OCI-LY1 (cell line): ENCODE results near the gene UFSP2.

Experiments
- H2AFZ ChIP-seq: fragments of 200-600 bp; sonication (generic), shearing (Covaris generic); 2 replicates; pipeline ENCODE4 v1.6.0; 2014; ENCODE audit warnings: antibody characterized with exemption, mild to moderate bottlenecking, low read length
- H3F3A ChIP-seq: fragments of 200-600 bp; sonication (generic), shearing (Covaris generic); 2 replicates; pipeline ENCODE4 v1.6.0; 2014; ENCODE audit warnings: mild to moderate bottlenecking, antibody characterized with exemption, low read length, moderate library complexity; ENCODE audit not compliant: insufficient read depth
- H3K27ac ChIP-seq: fragments of 200-600 bp; sonication (generic); 2 replicates; pipeline ENCODE4 v1.5.1; 2014; ENCODE audit warnings: low read length, mixed run types, mild to moderate bottlenecking, low read depth; ENCODE audit not compliant: poor library complexity, severe bottlenecking
- H3K27me3 ChIP-seq: fragments of 200-600 bp; sonication (generic); 2 replicates; pipeline ENCODE4 v1.6.0; 2014; ENCODE audit warnings: antibody characterized with exemption, mild to moderate bottlenecking, low read length, moderate library complexity; ENCODE audit not compliant: insufficient read depth
- H3K36me3 ChIP-seq: fragments of 200-600 bp; sonication (generic); 2 replicates; pipeline ENCODE4 v1.6.1; 2014; ENCODE audit warnings: mild to moderate bottlenecking, antibody characterized with exemption, low read length, moderate library complexity, mixed read lengths; ENCODE audit not compliant: insufficient read depth
- H3K4me1 ChIP-seq: fragments of 200-600 bp; sonication (generic); 2 replicates; pipeline ENCODE4 v1.5.1; 2014; ENCODE audit warnings: mild to moderate bottlenecking, low read length, moderate library complexity; ENCODE audit not compliant: insufficient read depth, severe bottlenecking
- H3K4me2 ChIP-seq: fragments of 200-600 bp; sonication (generic), shearing (Covaris generic); 2 replicates; pipeline ENCODE4 v1.6.1; 2014; ENCODE audit warnings: low read length
- H3K4me3 ChIP-seq: fragments of 200-600 bp; sonication (generic); 2 replicates; pipeline ENCODE4 v1.5.1; 2014; ENCODE audit warnings: low read length, low read depth, mild to moderate bottlenecking, mixed read lengths; ENCODE audit not compliant: poor library complexity, severe bottlenecking
- H3K79me2 ChIP-seq: fragments of 200-600 bp; shearing (Covaris generic); 2 replicates; pipeline ENCODE4 v1.6.1; 2016; ENCODE audit warnings: mixed run types, low read length, mixed read lengths; ENCODE audit not compliant: insufficient read depth
- H3K9ac ChIP-seq: fragments of 200-600 bp; sonication (generic), shearing (Covaris generic); 2 replicates; pipeline ENCODE4 v1.6.1; 2014; ENCODE audit warnings: mild to moderate bottlenecking, low read length, mixed read lengths
- H3K9me2 ChIP-seq: fragments of 200-600 bp; sonication (generic), shearing (Covaris generic); 2 replicates; pipeline ENCODE4 v1.6.1; 2014; ENCODE audit warnings: low read depth, mild to moderate bottlenecking, low read length, mixed read lengths
- H3K9me3 ChIP-seq: fragments of 200-600 bp; shearing (Covaris generic); 2 replicates; pipeline ENCODE4 v1.6.1; 2014; ENCODE audit warnings: low read length, mixed read lengths
- H4K20me1 ChIP-seq: fragments of 200-600 bp; sonication (generic), shearing (Covaris generic); 2 replicates; pipeline ENCODE4 v1.6.0; 2016; ENCODE audit warnings: mild to moderate bottlenecking, low read length; ENCODE audit not compliant: insufficient read depth
- CTCF ChIP-seq: fragments of 200-600 bp; sonication (generic), shearing (Covaris generic); IDR thresholded peaks from 2 replicates; pipeline ENCODE4 v1.5.1; 2017; ENCODE audit warnings: mild to moderate bottlenecking, antibody characterized with exemption, low read length, moderate library complexity, mixed read lengths
- EZH2 ChIP-seq: fragments of 200-600 bp; sonication (generic), shearing (Covaris generic); IDR thresholded peaks from 2 replicates; pipeline ENCODE4 v1.8.0; 2017; ENCODE audit warnings: borderline replicate concordance, mixed run types, mild to moderate bottlenecking, antibody characterized with exemption, low read length, moderate library complexity, mixed read lengths

Gene UFSP2

GRCh38 chr4:185471235-185472102, 45.7 kb upstream of the UFSP2 start, which contains the start of gene CCDC110:
Gene CCDC110, minus strand, starts transcription at chr4:185471733. Its CDS starts 50 bp downstream, at chr4:185471683.
- Histone ChIP-seq H3F3A (no peaks in the 10 kb centered on the region; the same call in 1 of the 2 replicates), H2AFZ (peak within 1 kb of the TSS; percentile 81), H3K27me3 (no peaks in the 10 kb centered on the region; the same call in 1 of the 2 replicates), H3K9me3 (no peaks in the 10 kb centered on the region), H3K4me1 (peaks cover 26% of the 10 kb centered on the region), H3K27ac (peak within 1 kb of the TSS; percentile 43), H3K9me2 (no peaks in the 10 kb centered on the region), H3K36me3 (no peaks in the 10 kb centered on the region), H3K4me2 (peak within 1 kb of the TSS; percentile 97), H3K9ac (peak within 1 kb of the TSS; percentile 69), H4K20me1 (no peaks in the 10 kb centered on the region), H3K4me3 (peak within 1 kb of the TSS; percentile 91), H3K79me2 (no peaks in the 10 kb centered on the region)
- TF ChIP-seq CTCF (peak; percentile 46), EZH2 (no peak)

- H3K79me2 ChIP-seq: no peaks in the 10 kb centered on the region
Observed at GRCh38 chr4:185470501-185471195, 44.9 kb upstream of the UFSP2 start.

More at GRCh38 chr4:185470501-185471195, 44.9 kb upstream of the UFSP2 start:
- H3K9me3 ChIP-seq: no peaks in the 10 kb centered on the region
- no peaks in the 10 kb centered on the region for H4K20me1 ChIP-seq
- H3F3A ChIP-seq: no peaks in the 10 kb centered on the region; the same call in 1 of the 2 replicates
- H3K27me3 ChIP-seq: no peaks in the 10 kb centered on the region; the same call in 1 of the 2 replicates
- no peaks in the 10 kb centered on the region for H3K36me3 ChIP-seq
- H3K9ac ChIP-seq: peak overlapping the region; percentile 55
- H3K4me3 ChIP-seq: peak overlapping the region; percentile 67
- no peak for TF ChIP-seq EZH2
- TF ChIP-seq CTCF: no peak
- H3K27ac ChIP-seq: peak overlapping the region; percentile 43
- H2AFZ ChIP-seq: no peak overlapping the region
- H3K4me2 ChIP-seq: peak overlapping the region; percentile 85
- peaks cover 26% of the 10 kb centered on the region for H3K4me1 ChIP-seq
- H3K9me2 ChIP-seq: no peaks in the 10 kb centered on the region
